K562 (cell line): ENCODE measurements around the gene NEMF. TPM values are rescaled to one million over a fixed set of nuclear protein-coding genes. Genes with fewer than 3 reads are reported as not detected.

ENCODE experiments used
- ATF7 ChIP-seq: fragments of 450-650 bp; IDR thresholded peaks from 2 replicates; pipeline ENCODE4 v1.7.1; 2014; ENCODE audit warnings: mild to moderate bottlenecking, moderate library complexity
- BMI1 ChIP-seq: fragments of 150-350 bp; IDR thresholded peaks from 2 replicates; pipeline ENCODE4 v1.6.1; 2014; ENCODE audit warnings: low read length
- CBX1 ChIP-seq: sonication (generic); IDR thresholded peaks from 2 replicates; pipeline ENCODE4 v1.6.1; 2016; ENCODE audit warnings: antibody characterized with exemption, low read depth, mild to moderate bottlenecking
- CBX8 ChIP-seq: fragments of 200-600 bp; sonication (generic); IDR thresholded peaks from 2 replicates; pipeline ENCODE4 v1.6.1; 2012; ENCODE audit warnings: borderline replicate concordance, mixed run types, low read depth, mild to moderate bottlenecking, moderate library complexity, mixed read lengths, low read length, control low read depth, inconsistent platforms; ENCODE audit not compliant: poor library complexity, severe bottlenecking; ENCODE audit errors: extremely low read depth
- IRF2 ChIP-seq: sonication (generic); formaldehyde crosslinking; IDR thresholded peaks from 2 replicates; pipeline ENCODE4 v1.8.1; 2022; ENCODE audit warnings: mild to moderate bottlenecking, missing genetic modification reagents
- KLF16 ChIP-seq: IDR thresholded peaks from 2 replicates; pipeline ENCODE4 v1.6.1; 2016; ENCODE audit warnings: antibody characterized with exemption
- LCOR ChIP-seq: sonication (generic); formaldehyde crosslinking; IDR thresholded peaks from 2 replicates; pipeline ENCODE4 v1.8.0; 2022; ENCODE audit warnings: mild to moderate bottlenecking, missing genetic modification reagents
- MAFG ChIP-seq: fragments of 450-650 bp; conservative IDR thresholded peaks from 2 replicates; pipeline ENCODE4 v1.6.1; 2016; ENCODE audit warnings: missing genetic modification characterization, missing compliant biosample characterization
- MAFK ChIP-seq: IDR thresholded peaks from 2 replicates; pipeline ENCODE4 v1.6.1; 2011; ENCODE audit warnings: low read length, improper control_type of control experiment
- MLX ChIP-seq, 2 experiments: fragments of 450-650 bp in 1 of 2; sonication (generic) in 1 of 2; formaldehyde crosslinking; conservative IDR thresholded peaks; 2 replicates each; pipeline versions ENCODE4 v1.4.0 to v1.8.1; 2020 to 2022; ENCODE audit warnings: mild to moderate bottlenecking in 1 of 2, missing genetic modification reagents in 1 of 2
- MTF1 ChIP-seq: fragments of 250-450 bp; sonication (Bioruptor Pico); IDR thresholded peaks from 2 replicates; pipeline ENCODE4 v1.9.0; 2021; ENCODE audit warnings: moderate library complexity, mild to moderate bottlenecking, inconsistent platforms, borderline replicate concordance
- MYC ChIP-seq, 2 experiments: fragments of 250-450 bp in 1 of 2; sonication (Bioruptor Pico) in 1 of 2; IDR thresholded peaks; 2 replicates each; pipeline versions ENCODE4 v1.5.1 to v1.6.1; 2012 to 2021; ENCODE audit warnings: low read depth in 2 of 2, borderline replicate concordance in 1 of 2, improper control_type of control experiment in 1 of 2, low read length in 1 of 2, mild to moderate bottlenecking in 1 of 2, moderate library complexity in 1 of 2
- NFRKB ChIP-seq: fragments of 450-650 bp; IDR thresholded peaks from 2 replicates; pipeline ENCODE4 v1.6.1; 2016; ENCODE audit warnings: low read depth
- NR2C2 ChIP-seq, 2 experiments: fragments of 200-800 bp in 1 of 2; sonication (Bioruptor generic) in 1 of 2; sonication (generic) in 1 of 2; formaldehyde crosslinking in 1 of 2; IDR thresholded peaks; 2 replicates each; pipeline versions ENCODE4 v1.6.1 to v1.8.0; 2016 to 2022; ENCODE audit warnings: mild to moderate bottlenecking in 1 of 2, missing compliant biosample characterization in 1 of 2, missing genetic modification characterization in 1 of 2, missing genetic modification reagents in 1 of 2
- PBX2 ChIP-seq, 2 experiments: IDR thresholded peaks in 1 of 2; conservative IDR thresholded peaks in 1 of 2; 2 replicates each; pipeline ENCODE4 v1.6.1; 2016; ENCODE audit warnings: low read depth in 2 of 2, mild to moderate bottlenecking in 1 of 2, missing compliant biosample characterization in 1 of 2, missing genetic modification characterization in 1 of 2, moderate library complexity in 1 of 2
- POLR2G ChIP-seq: fragments of 200-400 bp; formaldehyde crosslinking; IDR thresholded peaks from 2 replicates; pipeline ENCODE4 v1.6.1; 2017; ENCODE audit warnings: low read depth, mild to moderate bottlenecking, antibody characterized with exemption, low read length, moderate library complexity
- POU5F1 ChIP-seq: fragments of 150-350 bp; IDR thresholded peaks from 2 replicates; pipeline ENCODE4 v1.6.1; 2014; ENCODE audit warnings: borderline replicate concordance, low read length, low read depth, mild to moderate bottlenecking; ENCODE audit not compliant: partially characterized antibody
- TGIF2 ChIP-seq: sonication (generic); formaldehyde crosslinking; IDR thresholded peaks from 2 replicates; pipeline ENCODE4 v1.8.1; 2022; ENCODE audit warnings: mild to moderate bottlenecking, missing genetic modification reagents, moderate library complexity
- TRIM28 ChIP-seq: fragments of 450-650 bp; IDR thresholded peaks from 2 replicates; pipeline ENCODE4 v1.6.1; 2017
- ZNF134 ChIP-seq: fragments of 250-450 bp; sonication (Bioruptor Pico); conservative IDR thresholded peaks from 2 replicates; pipeline ENCODE4 v1.4.0; 2020
- ZNF217 ChIP-seq: sonication (generic); formaldehyde crosslinking; IDR thresholded peaks from 2 replicates; pipeline ENCODE4 v1.8.0; 2022; ENCODE audit warnings: mild to moderate bottlenecking, missing genetic modification reagents
- ZNF280B ChIP-seq: fragments of 250-450 bp; sonication (Bioruptor Pico); IDR thresholded peaks from 2 replicates; pipeline ENCODE4 v1.5.1; 2021; ENCODE audit warnings: mild to moderate bottlenecking
- ZNF766 ChIP-seq: fragments of 200-800 bp; sonication (Bioruptor generic); conservative IDR thresholded peaks from 2 replicates; pipeline ENCODE4 v1.6.1; 2016; ENCODE audit warnings: missing genetic modification characterization, missing compliant biosample characterization
- polyA plus RNA-seq, 8 experiments: library from polyadenylated mRNA; depleted of rRNA in 4 of 8; stranded (reverse) in 5 of 8; unstranded in 3 of 8; fragments of >200 nt; fragmentation: Nextera tagmentation in 2 of 8; fragmentation: Illumina TruSeq in 1 of 8; extraction: Ambion mirVana in 2 of 8; extraction: Trizol in 1 of 8; gene quantifications; 2 replicates each; pipeline versions ENCODE4 v1.2.1 to v1.2.3, GENCODE V29; 2011 to 2014; ENCODE audit warnings: inconsistent platforms in 1 of 8, missing spikeins in 1 of 8
- total RNA-seq, 7 experiments: library from RNA; depleted of rRNA in 6 of 7; stranded (reverse); fragments of >200 nt in 6 of 7; fragmentation: Illumina TruSeq in 2 of 7; extraction: Trizol in 2 of 7; gene quantifications; 2 replicates each; pipeline versions ENCODE4 v1.2.1 to v1.2.3, GENCODE V29; 2011 to 2021; ENCODE audit warnings: low replicate concordance in 1 of 7

NEMF gene
- total and polyA plus RNA-seq, 9 of the 15 experiments (the other 6 are each of a cell fraction or from before 2014, with no cell fraction given), result 38.8 to 94.4 (median 61.0) TPM

GRCh38 chr14:49767571-49768300 lies 84.9 kb downstream of the NEMF start, which contains the start of gene KLHDC2 (continued):
- TF ChIP-seq LCOR (CRISPR knock-in tag) (no peak), KLF16 (no peak), ATF7 (peak; percentile 56), CBX8 (no peak), MTF1 (no peak), IRF2 (CRISPR knock-in tag) (no peak), ZNF217 (CRISPR knock-in tag) (no peak), MAFG (tag) (no peak), PBX2 (CRISPR knock-in tag; IDR thresholded peaks at IDR 0.05; ENCODE audit: low read depth) (no peak), PBX2 (tag; conservative IDR thresholded peaks at IDR 0.05; ENCODE audit: low read depth) (no peak), POLR2G (peak; percentile 89), MLX (CRISPR knock-in tag; conservative IDR thresholded peaks at IDR 0.05) (no peak), POU5F1 (no peak), NFRKB (no peak), TRIM28 (no peak), ZNF280B (CRISPR knock-in tag) (no peak), TGIF2 (CRISPR knock-in tag) (no peak), NR2C2 (CRISPR knock-in tag; IDR thresholded peaks at IDR 0.05) (0 out of 2 replicates have a peak, but pooled peaks have one; percentile 33), NR2C2 (tag; IDR thresholded peaks at IDR 0.05) (peak; percentile 61), ZNF766 (CRISPR knock-in tag) (0 out of 2 replicates have a peak, but pooled peaks have one; percentile 33), CBX1 (no peak; the same call in 1 of the 2 replicates), BMI1 (no peak), ZNF134 (CRISPR knock-in tag) (no peak), MAFK (no peak), MYC (IDR thresholded peaks at IDR 0.05; ENCODE audit: low read depth, low read length) (peak; percentile 65), MYC (CRISPR knock-in tag; IDR thresholded peaks at IDR 0.05; ENCODE audit: borderline replicate concordance, low read depth) (no peak)
